HepG2 (cell line): ENCODE results near the gene SLC2A13. TPM values are rescaled to one million over a fixed set of nuclear protein-coding genes. Genes with fewer than 3 reads are reported as not detected.

Experiments used
- ATAC-seq: fragments of 200-7000 bp; cut with Tn5 transposase; 3 replicates; pipeline ENCODE4 v1.9.1; 2020; ENCODE audit warnings: mild to moderate bottlenecking, moderate library complexity
- BruUV-seq: library from RNA; stranded (reverse); fragments of 400-500 nt; replicated peaks from 2 replicates; lab custom pipeline; 2021; lab: Mats Ljungman, UMichigan
- CTCF ChIA-PET: fragments of 300-600 bp; formaldehyde crosslinking; extraction: SDS; loops from one replicate; lab custom pipeline; 2021; ENCODE audit warnings: low total read pairs, inconsistent platforms, low intra/inter-chr PET ratio; lab: Yijun Ruan, JAX
- POLR2A ChIA-PET: fragments of 350-600 bp; sonication (Branson Sonifier 250); formaldehyde crosslinking; loops from one replicate; lab custom pipeline; 2020; ENCODE audit warnings: antibody characterized with exemption, inconsistent platforms; lab: Yijun Ruan, JAX
- DNase-seq: peaks from one replicate; pipeline ENCODE4 v3.0.0-alpha.2; 2015; ENCODE audit warnings: low spot score
- FAIRE-seq: peaks from 3 replicates; lab custom pipeline; 2011; peaks lifted over from hg19 to GRCh38; lab: Jason Lieb, UNC
- H2AFZ ChIP-seq: one replicate; pipeline ENCODE4 v1.6.1; 2011; ENCODE audit warnings: low read length, inconsistent platforms
- H3K27ac ChIP-seq: fragments of 300-600 bp; 3 replicates; pipeline ENCODE4 v1.8.0; 2011; ENCODE audit warnings: mixed run types, mild to moderate bottlenecking, mixed read lengths, low read length, inconsistent platforms; ENCODE audit not compliant: insufficient read depth; ENCODE audit errors: extremely low read length
- H3K27me3 ChIP-seq, 2 experiments: fragments of 200-600 bp in 1 of 2; 2 replicates in 1 of 2; 3 replicates in 1 of 2; pipeline versions ENCODE4 v1.6.0 to v1.8.0; 2011; ENCODE audit warnings: low read length in 2 of 2, mild to moderate bottlenecking in 2 of 2, moderate library complexity in 2 of 2, inconsistent platforms in 1 of 2; ENCODE audit not compliant: insufficient read depth in 2 of 2, control insufficient read depth in 1 of 2
- H3K36me3 ChIP-seq, 2 experiments: fragments of 200-600 bp in 1 of 2; replicated peaks in 1 of 2; 2 replicates in 1 of 2; 3 replicates in 1 of 2; pipeline versions ENCODE4 v1.5.1 to v1.8.0; 2011; ENCODE audit warnings: low read length in 2 of 2, inconsistent platforms in 1 of 2; ENCODE audit not compliant: insufficient read depth in 2 of 2, control insufficient read depth in 1 of 2
- H3K4me1 ChIP-seq: 2 replicates; pipeline ENCODE4 v1.5.1; 2012; ENCODE audit warnings: low read length, inconsistent platforms; ENCODE audit not compliant: insufficient read depth
- H3K4me2 ChIP-seq: 2 replicates; pipeline ENCODE4 v1.6.0; 2011; ENCODE audit warnings: low read depth, low read length, inconsistent platforms
- H3K4me3 ChIP-seq, 3 experiments: fragments of 200-600 bp in 1 of 3; sonication (generic), shearing (Covaris generic) in 1 of 3; replicated peaks in 1 of 3; 2 replicates each; pipeline ENCODE4 v1.5.1; 2011 to 2016; ENCODE audit warnings: low read length in 3 of 3, inconsistent platforms in 2 of 3, low read depth in 2 of 3, mild to moderate bottlenecking in 2 of 3, control low read depth in 1 of 3, mixed read lengths in 1 of 3; ENCODE audit not compliant: insufficient read depth in 1 of 3
- H3K79me2 ChIP-seq: one replicate; pipeline ENCODE4 v1.6.1; 2011; ENCODE audit warnings: low read length, inconsistent platforms; ENCODE audit not compliant: insufficient read depth
- H3K9ac ChIP-seq: 2 replicates; pipeline ENCODE4 v1.6.0; 2011; ENCODE audit warnings: mild to moderate bottlenecking, low read depth, low read length, inconsistent platforms; ENCODE audit not compliant: insufficient read depth
- H3K9me3 ChIP-seq: 2 replicates; pipeline ENCODE4 v1.5.1; 2012; ENCODE audit warnings: mild to moderate bottlenecking, low read length
- H4K20me1 ChIP-seq: 2 replicates; pipeline ENCODE4 v1.6.0; 2011; ENCODE audit warnings: inconsistent platforms, mild to moderate bottlenecking, low read length, moderate library complexity; ENCODE audit not compliant: insufficient read depth
- YEATS4 ChIP-seq: sonication (generic); formaldehyde crosslinking; IDR thresholded peaks from 2 replicates; pipeline ENCODE4 v1.4.0; 2020; ENCODE audit warnings: missing genetic modification reagents, borderline replicate concordance
- ZNF576 ChIP-seq: sonication (generic); formaldehyde crosslinking; IDR thresholded peaks from 2 replicates; pipeline ENCODE4 v1.4.0; 2020; ENCODE audit warnings: mild to moderate bottlenecking, missing genetic modification reagents
- ZNF639 ChIP-seq: conservative IDR thresholded peaks from 2 replicates; pipeline ENCODE4 v1.6.1; 2018; ENCODE audit warnings: missing genetic modification reagents
- ZNF710 ChIP-seq: sonication (generic); formaldehyde crosslinking; IDR thresholded peaks from 2 replicates; pipeline ENCODE4 v1.5.0; 2020; ENCODE audit warnings: mild to moderate bottlenecking, missing genetic modification reagents, borderline replicate concordance
- ZNF788 ChIP-seq: sonication (generic); formaldehyde crosslinking; IDR thresholded peaks from 2 replicates; pipeline ENCODE4 v1.5.0; 2020; ENCODE audit warnings: mild to moderate bottlenecking, missing genetic modification reagents, borderline replicate concordance
- ZNF800 ChIP-seq: sonication (generic); formaldehyde crosslinking; IDR thresholded peaks from 2 replicates; pipeline ENCODE4 v1.4.0; 2020; ENCODE audit warnings: missing genetic modification reagents
- in situ Hi-C: cut with HindIII; loops from 2 replicates; pipeline ENCODE4 v1.10.0; 2017; ENCODE audit warnings: low pct_unique_long_range_greater_than_20kb; ENCODE audit not compliant: extremely low pct_ligation_motif_present
- intact Hi-C: fragments of 100-400 bp; cut with micrococcal nuclease; formaldehyde crosslinking; loops from one replicate; pipeline ENCODE4 v1.10.0; 2022; ENCODE audit not compliant: unreplicated experiment
- polyA plus RNA-seq, 8 experiments: library from polyadenylated mRNA; depleted of rRNA in 3 of 8; stranded (reverse) in 7 of 8; unstranded in 1 of 8; fragments of >200 nt; fragmentation: Illumina TruSeq in 4 of 8; extraction: Trizol in 4 of 8; gene quantifications; 2 replicates each; pipeline versions ENCODE4 v1.2.1 to v1.2.3, GENCODE V29; 2011 to 2016; ENCODE audit warnings: low read depth in 4 of 8, missing spikeins in 1 of 8, mixed read lengths in 1 of 8; ENCODE audit not compliant: insufficient read depth in 1 of 8
- total RNA-seq, 5 experiments: library from RNA; depleted of rRNA; stranded (reverse); fragments of >200 nt; fragmentation: Illumina TruSeq; extraction: Trizol; gene quantifications; 2 replicates each; pipeline ENCODE4 v1.2.3, GENCODE V29; 2016; ENCODE audit warnings: low read depth in 1 of 5

The SLC2A13 gene
- total and polyA plus RNA-seq, 2 of the 13 experiments (the other 11 are each of a cell fraction or from before 2014, with no cell fraction given), result 5.5 to 6.0 TPM

GRCh38 chr12:40075458-40075857 is 30.4 kb downstream of the SLC2A13 start:
- ChIA-PET POLR2A (no interaction called here), CTCF (no interaction called here)
- TF ChIP-seq ZNF788 (CRISPR knock-in tag) (no peak), ZNF800 (CRISPR knock-in tag) (no peak), ZNF576 (CRISPR knock-in tag) (no peak), ZNF639 (CRISPR knock-in tag) (no peak), ZNF710 (CRISPR knock-in tag) (no peak), YEATS4 (CRISPR knock-in tag) (no peak)
- intact Hi-C loops (no loop called here), in situ Hi-C loops (no loop called here)
- no peak overlapping the region for H2AFZ ChIP-seq
- no peak overlapping the region for H3K4me2 ChIP-seq
- BruUV-seq, result no TSS peak
- no peak overlapping the region for H3K9ac ChIP-seq
- no peaks in the 10 kb centered on the region for H4K20me1 ChIP-seq
- peaks cover 16% of the 10 kb centered on the region; the same call in 1 of the 2 replicates for H3K9me3 ChIP-seq
- H3K79me2 ChIP-seq, result no peaks in the 10 kb centered on the region
- H3K27ac ChIP-seq, result no peak overlapping the region
- DNase-seq (no peak), ATAC-seq (no peak), FAIRE-seq (no peak)
- no peak overlapping the region for H3K4me3 ChIP-seq
- no peaks in the 10 kb centered on the region for H3K36me3 ChIP-seq
- no peaks in the 10 kb centered on the region for H3K27me3 ChIP-seq
- no peaks in the 10 kb centered on the region for H3K4me1 ChIP-seq
